Cardiac fibroblast (primary cell): ENCODE measurements around the gene HSDL1.

ENCODE experiments used
- DNase-seq, 2 donors: peaks; one replicate each; pipeline versions ENCODE4 v3.0.0 to v3.0.0-alpha.2; 2010; ENCODE audit warnings: low read depth in 2 of 2
- H3K4me3 ChIP-seq, 2 donors: replicated peaks in 1 of 2; 1 replicate in 1 of 2; 2 replicates in 1 of 2; pipeline ENCODE4 v1.5.1; 2011; ENCODE audit warnings: low read depth in 2 of 2, low read length in 2 of 2, mild to moderate bottlenecking in 2 of 2, moderate library complexity in 1 of 2
- TF ChIP-seq, protein P1 (sequence below): IDR thresholded peaks from one replicate; pipeline ENCODE4 v1.5.1; 2011; ENCODE audit warnings: low read depth, mild to moderate bottlenecking, low read length, inconsistent platforms

HSDL1 gene

DNA sequence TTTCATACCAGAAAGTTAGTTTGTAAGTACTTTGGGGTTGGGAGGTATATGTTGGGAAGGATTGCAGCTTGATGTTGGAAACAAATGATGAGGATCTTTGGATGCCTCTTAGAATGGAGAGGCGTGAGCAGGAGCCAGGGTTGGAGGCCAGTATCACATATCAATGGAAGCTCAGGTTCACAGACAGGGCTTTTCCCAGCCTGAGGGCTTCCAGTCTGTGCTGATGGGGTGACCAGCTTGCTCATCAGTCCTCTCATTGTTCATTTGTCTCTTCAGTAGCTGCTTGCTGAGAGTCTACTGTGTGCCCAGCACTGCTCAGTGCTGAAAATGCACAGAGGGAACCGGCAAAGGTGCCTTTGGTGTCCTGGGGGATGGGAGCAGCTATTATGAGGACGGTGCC, 5.9 kb upstream of the HSDL1 start:
- H3K4me3 ChIP-seq: no peak overlapping the region
- TF ChIP-seq, protein P1, sequence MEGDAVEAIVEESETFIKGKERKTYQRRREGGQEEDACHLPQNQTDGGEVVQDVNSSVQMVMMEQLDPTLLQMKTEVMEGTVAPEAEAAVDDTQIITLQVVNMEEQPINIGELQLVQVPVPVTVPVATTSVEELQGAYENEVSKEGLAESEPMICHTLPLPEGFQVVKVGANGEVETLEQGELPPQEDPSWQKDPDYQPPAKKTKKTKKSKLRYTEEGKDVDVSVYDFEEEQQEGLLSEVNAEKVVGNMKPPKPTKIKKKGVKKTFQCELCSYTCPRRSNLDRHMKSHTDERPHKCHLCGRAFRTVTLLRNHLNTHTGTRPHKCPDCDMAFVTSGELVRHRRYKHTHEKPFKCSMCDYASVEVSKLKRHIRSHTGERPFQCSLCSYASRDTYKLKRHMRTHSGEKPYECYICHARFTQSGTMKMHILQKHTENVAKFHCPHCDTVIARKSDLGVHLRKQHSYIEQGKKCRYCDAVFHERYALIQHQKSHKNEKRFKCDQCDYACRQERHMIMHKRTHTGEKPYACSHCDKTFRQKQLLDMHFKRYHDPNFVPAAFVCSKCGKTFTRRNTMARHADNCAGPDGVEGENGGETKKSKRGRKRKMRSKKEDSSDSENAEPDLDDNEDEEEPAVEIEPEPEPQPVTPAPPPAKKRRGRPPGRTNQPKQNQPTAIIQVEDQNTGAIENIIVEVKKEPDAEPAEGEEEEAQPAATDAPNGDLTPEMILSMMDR: no peak
- no peak for DNase-seq

GRCh38 chr16:84144209-84144858, 643 bp downstream of the HSDL1 start:
- peak; percentile 18 to 20 for DNase-seq
- TF ChIP-seq, protein P1: peak; percentile 7
- peak overlapping the region; percentile 89 to 91 for H3K4me3 ChIP-seq

- TF ChIP-seq, protein P1: no peak
- peak in 1 of 2 donors; percentile 11 for DNase-seq
- H3K4me3 ChIP-seq: peak overlapping the region; percentile 89 to 91
Observed at GRCh38 chr16:84143784-84144199, 1.2 kb downstream of the HSDL1 start.

- DNase-seq: no peak
- H3K4me3 ChIP-seq: no peak overlapping the region
- TF ChIP-seq, protein P1: no peak
Observed at GRCh38 chr16:84143081-84143480, 1.9 kb downstream of the HSDL1 start.

DNA sequence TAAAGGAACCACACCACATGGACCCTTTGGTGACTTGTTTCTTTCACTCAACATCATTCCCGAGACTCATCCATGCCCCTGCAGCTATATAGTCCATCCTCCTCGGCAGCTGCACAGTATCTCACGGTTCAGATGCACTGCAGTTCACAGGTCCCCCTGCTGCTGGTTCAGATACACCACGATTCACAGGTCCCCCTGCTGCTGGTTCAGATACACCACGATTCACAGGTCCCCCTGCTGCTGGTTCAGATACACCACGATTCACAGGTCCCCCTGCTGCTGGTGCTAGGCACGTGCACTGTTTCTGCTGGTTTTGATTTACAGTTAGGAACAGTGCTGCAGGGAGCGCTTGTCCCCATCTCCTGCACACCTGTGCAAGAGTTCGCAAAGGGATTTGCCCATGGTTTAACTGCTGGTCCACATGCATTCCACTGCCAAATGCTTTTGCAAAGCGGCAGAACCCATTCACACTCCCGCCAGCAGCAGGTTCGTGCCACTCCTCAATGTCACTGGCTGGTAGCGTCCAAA, 3.8 kb downstream of the HSDL1 start:
- TF ChIP-seq, protein P1: no peak
- no peak overlapping the region for H3K4me3 ChIP-seq
- no peak for DNase-seq

DNA sequence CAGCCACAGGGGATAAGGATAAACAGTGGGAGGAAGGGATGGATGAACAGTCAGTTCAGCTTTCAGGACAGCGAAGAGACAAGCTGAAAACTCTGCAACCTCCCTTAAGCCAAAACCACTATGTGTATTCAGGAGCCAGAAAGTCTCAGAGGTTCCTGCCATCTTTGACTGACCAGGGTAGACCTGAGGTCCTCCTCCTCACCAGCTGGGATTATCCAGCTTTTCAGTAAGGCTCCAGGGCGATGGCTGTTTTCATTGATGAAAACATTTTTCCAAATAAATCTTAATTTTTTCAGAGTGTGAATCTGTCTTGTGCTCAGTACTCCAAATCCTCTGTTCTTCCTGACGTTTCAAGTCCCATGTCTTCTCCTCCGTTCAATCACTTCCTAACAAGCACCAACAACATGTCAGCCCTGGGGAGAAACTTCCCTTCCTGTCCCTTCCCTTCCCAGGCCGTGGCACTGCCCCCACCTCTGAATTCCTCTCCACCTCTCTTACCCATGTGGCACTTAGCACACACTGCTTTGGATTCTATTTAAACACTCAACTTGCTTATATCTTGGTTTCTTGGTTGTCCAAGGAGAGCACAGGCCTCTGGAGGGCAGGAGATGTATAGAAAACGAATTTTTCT, 5.2 kb downstream of the HSDL1 start:
- DNase-seq: no peak
- TF ChIP-seq, protein P1: no peak

More for the DNA sequence above, 5.2 kb downstream of the HSDL1 start:
- H3K4me3 ChIP-seq: no peak overlapping the region
